AML-193 (cell line): ENCODE results near the gene KRT31.
"Not testable (repeated sequence)": the region's sequence is repeated elsewhere in the genome, so short reads cannot be mapped to it uniquely, and the experiment has no call there.

Source experiments
- DNase-seq, 2 experiments: peaks; one replicate each; lab custom pipeline; 2025; lab: John Stamatoyannopoulos, UW

Gene KRT31

DNA sequence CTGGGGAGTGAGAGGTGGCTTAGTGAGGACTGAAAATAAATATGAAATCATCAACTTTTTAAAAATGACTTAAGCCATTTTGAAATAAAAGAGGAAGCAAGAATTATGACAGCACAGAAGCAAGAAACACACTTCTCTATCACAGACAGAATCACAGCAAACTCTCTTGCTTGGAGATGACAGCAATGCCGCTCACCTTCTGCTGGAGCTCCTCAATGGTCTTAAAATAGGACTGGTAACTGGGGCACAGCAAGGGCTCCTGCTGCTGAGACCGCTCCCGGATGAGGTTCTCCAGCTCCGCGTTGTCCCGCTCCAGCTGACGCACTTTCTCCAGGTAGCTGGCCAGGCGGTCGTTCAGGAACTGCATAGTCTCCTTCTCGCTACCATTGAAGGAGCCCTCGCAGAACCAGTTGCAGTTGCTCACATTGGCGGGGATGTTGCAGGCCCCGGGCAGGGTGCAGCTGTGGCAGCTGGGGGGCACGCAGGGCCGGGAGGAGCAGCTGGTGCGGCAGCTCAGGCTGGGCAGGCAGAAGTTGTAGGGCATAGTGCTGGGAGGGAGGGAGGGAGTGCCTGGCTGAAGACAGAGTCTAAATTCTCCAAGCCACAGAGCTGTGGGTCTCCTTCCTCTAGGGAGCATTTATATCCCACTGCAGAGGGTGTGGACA is at the start of gene KRT31:
KRT31 (minus strand) TSS at position 613 of the 665 bp plus-strand sequence; CDS start at position 544, 69 bp downstream.
- DNase-seq = no peak

DNA sequence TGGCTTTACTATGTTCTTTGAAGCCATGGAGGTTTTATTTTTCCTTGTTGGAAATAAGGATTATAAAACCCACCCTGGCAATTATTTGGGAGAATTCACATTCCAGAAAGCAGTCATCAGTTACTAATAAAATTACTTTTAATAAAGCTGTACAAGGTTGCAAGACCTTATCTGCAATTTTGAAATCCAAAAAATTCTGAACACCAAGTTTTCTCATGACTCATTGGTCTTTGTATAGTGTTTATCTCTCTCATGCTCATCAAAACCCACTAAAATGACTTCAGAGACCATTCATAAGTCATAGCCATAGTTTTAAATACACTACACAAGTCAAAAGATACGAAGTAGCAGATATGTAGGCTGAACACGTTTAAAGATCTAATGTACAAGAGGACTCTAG is 49.4 kb upstream of the KRT31 start:
- DNase-seq = no peak

DNA sequence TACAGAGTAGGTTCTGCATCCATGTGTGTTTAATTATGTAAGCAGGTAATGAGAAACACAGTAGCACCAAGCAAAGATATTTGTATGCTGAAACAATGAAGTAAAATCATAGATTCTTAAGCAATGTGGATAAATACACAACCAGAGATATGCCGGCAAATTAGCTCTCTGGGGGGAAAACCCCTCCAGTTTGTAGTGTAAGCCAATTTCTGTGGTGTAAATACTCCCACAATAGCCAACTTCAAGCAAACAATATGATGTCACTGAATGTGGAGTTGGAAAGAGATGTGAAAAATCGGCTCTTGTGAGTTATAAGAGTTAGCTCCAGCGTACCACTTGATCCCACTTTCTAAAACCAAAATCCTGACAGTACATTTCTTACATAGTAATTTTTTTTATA is 47.2 kb upstream of the KRT31 start:
- DNase-seq = no peak

DNA sequence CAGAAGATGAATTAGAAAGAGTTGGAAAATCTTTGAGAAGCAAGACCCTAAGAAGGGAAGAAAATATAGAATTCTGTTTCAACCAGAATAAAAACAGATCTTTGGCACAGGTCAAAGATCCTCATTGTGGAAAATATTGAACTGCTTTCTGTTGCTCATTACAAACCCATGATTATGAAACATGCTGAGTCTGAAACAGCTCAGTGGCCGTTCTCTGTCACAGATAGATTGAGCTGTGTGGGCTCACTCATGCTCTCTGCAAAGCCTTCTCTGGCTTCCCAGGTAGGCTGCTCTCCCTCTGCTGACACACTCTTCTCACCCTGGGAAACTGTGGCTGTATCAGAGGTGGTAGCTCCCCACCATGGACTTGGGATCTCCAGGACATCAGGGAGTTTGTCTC is 46.8 kb upstream of the KRT31 start:
- peak; percentile 7 to 21 for DNase-seq

DNA sequence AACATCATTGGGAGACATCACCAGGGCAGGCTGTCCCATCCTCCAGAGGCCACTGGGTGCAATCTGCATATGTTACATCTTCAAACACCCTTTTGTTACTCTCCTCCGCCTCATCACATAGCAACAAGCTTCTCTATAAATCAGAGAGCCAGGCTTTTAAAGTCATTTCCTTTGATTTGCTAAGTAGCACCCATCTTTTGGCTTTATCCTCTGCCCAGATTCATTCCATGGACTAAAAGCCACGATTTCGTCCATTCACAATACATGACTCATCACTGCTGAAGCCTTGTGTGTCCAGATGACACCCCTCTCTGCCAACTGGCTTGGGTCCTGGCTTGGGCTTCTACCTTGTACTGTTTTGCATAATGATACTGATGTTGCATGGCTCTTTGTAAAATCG is 45.3 kb upstream of the KRT31 start:
- DNase-seq = no peak

DNA sequence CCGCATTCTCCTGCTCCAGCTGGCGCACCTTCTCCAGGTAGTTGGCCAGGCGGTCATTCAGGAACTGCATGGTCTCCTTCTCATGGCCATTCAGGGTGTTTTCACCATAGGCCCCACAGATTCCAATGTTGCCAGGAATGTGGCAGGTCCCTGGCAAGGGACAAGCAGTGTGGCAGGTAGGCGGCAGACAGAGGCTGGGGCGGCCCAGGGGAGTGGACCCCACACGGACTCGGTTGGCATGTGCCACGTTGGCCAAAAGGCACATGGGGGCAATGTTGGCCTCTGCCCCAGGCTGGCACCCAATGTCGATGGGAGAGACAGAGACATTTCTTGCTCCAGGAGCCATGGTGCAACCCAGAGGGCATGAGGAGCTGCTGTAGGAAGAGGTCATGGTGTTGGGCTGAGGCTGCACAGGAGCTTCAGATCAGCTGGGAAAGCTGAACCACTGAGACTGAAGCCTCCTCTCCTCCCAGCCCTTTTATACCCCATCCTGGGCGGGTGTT is 43.2 kb upstream of the KRT31 start, which contains the start of gene KRT38:
KRT38 (minus strand) TSS at position 453 of the 503 bp plus-strand sequence; CDS start at position 391, 62 bp downstream.
- DNase-seq = no peak

DNA sequence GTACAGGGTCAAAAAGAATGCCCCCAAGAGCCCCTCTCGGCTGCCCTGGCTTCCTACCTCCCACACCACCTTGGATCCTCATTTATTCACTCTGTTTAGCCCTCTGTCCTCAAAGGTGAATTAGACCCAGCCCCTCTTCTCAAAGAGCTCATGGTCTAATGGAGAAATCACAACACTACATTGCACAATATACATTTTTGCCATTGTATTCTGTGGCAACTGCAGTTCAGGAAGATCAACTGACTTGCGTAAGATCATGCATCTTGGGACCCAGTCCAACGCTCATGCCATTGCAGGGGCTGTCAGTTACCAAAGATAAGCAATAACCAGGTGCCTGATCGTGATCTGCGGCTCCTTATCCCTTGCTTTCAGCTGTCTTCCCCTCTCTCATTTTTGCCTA is 42.0 kb upstream of the KRT31 start:
- DNase-seq = peak; percentile 89 to 90

DNA sequence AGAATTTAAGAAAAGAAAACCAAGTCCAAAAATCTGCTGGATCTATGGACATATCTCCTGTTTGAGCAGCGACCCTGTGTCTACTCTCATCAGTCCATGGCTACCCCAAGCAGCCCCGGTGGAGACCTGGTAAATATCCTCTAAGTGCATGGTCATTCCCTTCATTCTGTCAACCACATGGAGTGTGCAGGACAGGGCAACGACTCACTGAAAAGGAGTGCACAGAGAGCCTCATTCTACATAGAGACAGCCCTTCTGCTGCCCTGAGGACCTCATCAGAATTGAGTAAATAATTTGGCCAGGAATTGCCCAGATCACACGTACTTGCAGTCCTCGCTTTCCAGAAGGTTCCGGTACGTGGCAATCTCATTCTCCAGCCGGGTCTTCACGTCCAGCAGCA is 40.4 kb upstream of the KRT31 start:
- no peak for DNase-seq

DNA sequence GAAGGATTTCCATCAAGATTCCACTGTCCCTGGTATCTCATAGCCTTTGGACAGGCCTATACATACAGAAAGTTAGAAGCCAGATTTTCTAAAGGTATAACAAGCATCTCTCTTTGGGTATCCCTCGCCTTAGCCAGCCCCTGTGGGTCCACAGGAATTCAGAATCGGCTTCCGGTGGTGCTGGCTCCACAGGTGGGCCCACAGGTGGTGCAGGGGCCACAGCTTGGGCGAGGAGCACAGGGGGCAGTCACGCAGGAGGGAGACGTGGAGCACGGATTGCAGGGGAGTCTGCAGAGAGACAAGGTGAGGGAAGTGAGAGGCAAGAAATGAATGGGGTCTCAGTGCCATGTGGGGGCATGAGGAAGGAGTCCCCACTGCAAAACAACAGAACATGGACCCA is 39.8 kb upstream of the KRT31 start:
- DNase-seq = no peak

DNA sequence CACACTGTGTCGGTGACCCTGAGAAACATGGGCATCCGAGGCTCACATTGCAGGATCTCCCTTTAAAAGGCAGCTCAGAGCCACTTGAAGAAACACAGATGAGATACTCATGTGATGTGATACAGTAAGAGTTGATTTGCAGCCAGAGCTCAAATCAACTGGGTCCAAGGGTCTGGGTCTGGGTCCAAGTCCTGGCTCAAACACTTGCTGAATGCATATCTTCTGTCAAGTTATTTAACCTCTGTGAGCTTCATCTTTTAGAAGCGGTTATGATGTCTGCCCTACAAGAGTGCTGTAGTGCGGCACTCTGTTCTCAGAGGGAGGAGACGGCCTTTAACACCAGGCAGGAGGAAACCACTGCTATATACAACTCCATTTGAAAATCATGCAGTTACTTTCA is 37.0 kb upstream of the KRT31 start:
- DNase-seq = no peak

DNA sequence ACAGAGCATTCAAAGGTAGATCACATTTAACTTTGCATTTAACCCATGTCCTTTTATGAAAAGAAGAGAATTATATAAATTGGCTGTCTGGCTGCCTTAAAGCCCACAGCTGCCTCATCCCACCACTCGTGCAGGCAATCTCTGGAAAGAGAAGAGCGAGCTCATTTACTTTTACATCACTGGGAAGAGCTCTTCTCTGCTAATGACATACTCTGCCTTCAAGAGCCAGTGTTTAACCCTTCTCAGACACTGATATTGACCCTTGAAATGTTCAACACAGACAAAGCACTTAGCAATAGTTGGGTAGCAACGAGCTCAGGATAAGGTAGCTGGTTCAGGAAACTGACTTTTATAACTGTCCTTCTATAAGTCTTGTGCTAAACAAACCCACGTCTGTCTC is 36.6 kb upstream of the KRT31 start:
- no peak for DNase-seq

DNA sequence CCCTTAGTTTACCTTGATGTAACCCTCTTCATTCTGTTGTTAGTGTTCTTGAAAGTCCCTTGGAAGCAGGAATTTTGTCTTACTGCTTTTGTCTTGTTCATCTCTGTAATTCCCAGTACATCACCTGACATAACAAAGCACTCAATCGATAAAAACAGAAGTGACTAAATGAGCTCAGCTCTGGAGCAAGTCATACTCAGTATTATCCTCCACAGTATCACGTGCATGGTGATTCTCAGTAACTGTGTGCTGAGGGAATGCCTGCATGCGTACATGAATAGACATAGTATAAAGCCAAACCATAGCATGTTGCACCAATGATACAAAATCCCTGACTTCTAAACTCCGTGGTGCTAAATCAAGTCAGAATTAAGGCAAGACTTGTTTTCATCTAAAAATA is 36.2 kb upstream of the KRT31 start:
- no peak for DNase-seq

DNA sequence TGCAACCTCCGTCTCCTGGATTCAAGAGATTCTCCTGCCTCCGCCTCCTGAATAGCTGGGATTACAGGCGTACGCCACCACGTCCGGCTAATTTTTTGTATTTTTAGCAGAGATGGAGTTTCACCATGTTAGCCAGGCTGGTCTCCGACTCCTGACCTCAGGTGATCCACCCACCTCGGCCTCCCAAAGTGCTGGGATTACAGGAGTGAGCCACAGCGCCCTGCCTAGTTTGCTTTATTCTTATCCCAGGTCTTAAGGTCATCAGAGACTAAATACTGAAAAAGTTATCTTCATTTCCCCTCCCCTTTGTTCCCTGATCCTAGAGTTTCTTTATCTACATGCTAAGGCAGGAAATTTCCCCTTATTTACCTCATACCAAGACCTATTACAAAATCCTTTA is 33.0 kb upstream of the KRT31 start:
- not testable (repeated sequence) for DNase-seq

DNA sequence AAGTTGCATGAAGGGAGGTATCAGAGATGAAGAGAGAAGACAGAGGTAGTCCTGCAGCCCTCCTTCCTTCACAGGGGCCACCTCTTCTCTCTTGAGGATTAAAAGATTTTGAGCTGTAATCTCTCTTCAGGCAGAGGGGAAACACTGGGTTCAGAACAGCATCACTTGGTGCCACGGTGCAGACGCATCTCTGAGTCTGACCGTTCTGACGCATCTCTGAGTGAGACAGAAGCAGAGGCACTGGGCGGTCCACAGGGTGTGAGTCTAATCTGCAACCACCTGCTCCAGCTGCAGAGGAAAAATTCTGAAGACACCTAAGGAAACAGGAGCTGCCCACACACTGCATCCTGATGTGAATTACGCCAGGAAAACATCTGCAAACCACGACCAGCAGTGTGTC is 32.3 kb upstream of the KRT31 start:
- DNase-seq = no peak

DNA sequence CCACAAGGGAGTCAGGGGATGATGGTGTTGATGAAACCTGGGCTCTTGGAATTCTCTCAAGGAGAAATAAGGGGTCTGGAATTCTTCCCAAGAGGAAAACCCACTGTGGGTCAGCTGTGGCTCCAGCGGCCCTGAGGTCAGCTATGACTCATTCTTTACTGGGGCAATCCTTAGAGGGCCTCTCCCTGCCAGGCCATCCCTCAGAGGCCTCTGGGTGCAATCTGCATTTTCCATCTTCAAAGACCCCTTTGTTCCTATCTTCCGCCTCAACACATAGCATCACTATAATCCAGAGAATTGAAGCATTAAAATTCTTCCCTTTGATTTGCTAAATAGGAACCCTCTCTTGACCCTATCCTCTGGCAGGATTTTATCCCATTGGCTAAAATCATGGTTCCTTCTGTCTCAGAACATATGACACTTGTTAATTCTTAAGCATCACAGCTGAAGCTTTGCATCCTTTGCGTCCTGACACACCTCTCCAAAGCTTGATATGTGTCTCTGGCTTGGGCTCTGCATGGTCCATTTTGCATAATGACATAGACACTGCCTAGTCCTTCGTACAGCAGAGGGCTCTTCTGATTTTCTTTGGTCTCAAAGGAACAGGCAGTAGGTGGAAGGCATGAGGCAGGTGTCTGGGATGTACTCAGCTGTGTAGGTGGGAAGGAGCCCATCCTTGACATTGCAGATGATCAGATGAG is 31.3 kb upstream of the KRT31 start:
- DNase-seq = no peak

DNA sequence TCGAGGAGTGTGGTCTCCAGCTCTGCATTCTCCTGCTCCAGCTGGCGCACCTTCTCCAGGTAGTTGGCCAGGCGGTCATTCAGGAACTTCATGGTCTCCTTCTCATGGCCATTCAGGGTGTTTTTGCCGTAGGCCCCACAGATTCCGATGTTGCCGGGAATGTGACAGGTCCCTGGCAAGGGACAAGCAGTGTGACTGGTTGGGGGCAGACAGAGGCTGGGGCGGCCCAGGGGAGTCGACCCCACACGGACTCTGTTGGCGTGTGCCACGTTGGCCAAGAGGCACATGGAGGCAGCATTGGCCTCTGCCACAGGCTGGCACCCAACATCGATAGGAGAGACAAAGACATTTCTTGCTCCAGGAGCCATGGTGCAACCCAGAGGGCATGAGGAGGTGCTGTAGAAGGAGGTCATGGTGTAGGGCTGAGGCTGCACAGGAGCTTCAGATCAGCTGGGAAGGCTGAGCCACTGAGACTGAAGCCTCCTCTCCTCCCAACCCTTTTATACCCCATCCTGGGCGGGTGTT is 26.8 kb upstream of the KRT31 start, which contains the start of gene KRT37:
KRT37 (minus strand) TSS at position 475 of the 525 bp plus-strand sequence; CDS start at position 413, 62 bp downstream.
- no peak for DNase-seq

DNA sequence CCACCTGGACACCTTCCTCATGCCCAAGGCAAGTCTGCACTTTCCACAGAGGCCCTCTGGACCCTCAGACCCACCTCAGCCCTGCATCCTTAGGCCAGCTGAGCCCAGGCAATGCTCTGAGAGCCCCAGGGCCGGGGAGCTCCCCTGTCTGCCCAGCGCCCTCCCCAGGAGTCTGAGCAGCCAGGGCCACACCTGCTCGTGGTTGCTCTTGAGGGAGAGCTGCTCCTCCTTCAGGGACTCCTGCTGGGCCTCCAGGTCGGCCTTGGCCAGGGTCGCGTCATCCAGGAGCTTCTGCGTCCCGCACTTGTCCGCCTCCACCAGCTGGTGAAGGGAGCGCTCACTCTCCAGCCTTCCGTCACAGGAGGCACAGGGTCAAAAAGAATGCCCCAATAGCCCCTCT is 25.2 kb upstream of the KRT31 start:
- DNase-seq = not testable (repeated sequence)

DNA sequence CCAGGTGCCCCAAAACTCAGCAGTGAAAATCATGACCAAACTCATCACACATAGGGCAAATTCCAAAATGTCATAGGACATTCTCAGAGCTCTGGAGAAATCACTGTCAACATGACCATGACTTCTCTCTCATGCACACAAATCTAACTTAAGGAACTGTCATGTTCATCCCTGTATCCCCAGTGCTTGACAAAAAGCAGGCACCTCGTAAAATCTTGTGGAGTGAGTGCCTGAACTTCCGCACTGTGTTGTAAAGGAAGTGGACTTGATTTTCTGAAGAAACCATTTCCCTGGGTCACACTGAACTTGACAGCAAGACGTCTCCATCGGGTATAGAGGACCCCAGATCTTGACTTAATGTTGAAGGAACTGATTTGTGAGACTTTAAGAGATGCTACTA is 24.2 kb upstream of the KRT31 start:
- no peak for DNase-seq

DNA sequence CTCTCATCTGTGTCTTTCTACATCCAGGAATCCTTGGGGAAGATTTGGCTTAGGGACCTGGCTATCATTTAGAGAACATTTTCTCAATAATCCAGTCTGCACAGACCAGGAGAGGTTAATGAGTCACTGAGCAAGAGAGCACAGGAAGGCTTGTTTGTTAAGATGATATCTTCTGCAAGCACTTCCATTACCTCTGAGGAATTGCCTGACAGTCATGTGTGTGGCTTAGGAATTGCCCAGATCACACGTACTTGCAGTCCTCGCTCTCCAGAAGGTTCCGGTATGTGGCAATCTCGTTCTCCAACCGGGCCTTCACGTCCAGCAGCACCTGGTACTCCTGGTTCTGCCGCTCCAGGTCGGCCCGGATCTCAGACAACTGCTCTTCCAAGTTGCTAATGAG is 23.7 kb upstream of the KRT31 start:
- no peak for DNase-seq

DNA sequence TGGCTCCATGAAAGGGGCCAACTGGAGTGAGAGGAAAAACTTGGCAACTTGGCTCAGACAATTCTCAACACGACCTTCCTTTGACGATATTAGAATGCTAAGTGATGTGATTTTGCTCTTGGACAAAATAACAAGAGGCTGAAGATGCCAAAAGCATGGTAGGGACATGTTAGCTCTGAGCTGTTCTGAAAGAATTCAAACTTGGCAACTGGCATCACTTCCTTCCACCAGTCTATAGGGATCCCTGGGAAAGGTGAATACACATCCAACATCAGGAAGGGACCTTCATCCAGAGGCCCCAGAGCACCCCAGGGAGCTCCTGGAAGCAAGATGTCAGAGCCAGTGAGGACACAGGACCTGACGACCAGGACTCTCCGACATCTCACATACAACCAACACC is 22.7 kb upstream of the KRT31 start:
- no peak for DNase-seq

DNA sequence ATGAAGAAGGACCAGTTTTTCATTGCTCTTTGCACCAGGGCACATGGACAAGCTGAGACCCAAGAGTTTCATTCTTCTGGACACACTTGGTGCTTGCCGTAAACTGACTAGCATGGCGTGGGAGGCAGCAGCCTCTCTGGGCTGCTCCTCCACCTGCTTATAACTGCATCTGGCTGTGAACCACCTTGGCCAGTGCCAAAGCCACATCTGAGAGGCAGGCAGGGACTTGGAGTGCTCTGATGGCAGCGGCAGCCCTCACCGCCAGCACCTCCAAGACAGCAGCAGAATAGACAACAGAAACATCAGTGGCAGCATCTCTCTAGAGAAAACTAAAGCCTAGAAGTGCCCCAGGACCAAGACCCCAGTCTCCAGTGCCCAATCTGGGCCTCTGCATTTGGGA is 22.3 kb upstream of the KRT31 start:
- no peak for DNase-seq

DNA sequence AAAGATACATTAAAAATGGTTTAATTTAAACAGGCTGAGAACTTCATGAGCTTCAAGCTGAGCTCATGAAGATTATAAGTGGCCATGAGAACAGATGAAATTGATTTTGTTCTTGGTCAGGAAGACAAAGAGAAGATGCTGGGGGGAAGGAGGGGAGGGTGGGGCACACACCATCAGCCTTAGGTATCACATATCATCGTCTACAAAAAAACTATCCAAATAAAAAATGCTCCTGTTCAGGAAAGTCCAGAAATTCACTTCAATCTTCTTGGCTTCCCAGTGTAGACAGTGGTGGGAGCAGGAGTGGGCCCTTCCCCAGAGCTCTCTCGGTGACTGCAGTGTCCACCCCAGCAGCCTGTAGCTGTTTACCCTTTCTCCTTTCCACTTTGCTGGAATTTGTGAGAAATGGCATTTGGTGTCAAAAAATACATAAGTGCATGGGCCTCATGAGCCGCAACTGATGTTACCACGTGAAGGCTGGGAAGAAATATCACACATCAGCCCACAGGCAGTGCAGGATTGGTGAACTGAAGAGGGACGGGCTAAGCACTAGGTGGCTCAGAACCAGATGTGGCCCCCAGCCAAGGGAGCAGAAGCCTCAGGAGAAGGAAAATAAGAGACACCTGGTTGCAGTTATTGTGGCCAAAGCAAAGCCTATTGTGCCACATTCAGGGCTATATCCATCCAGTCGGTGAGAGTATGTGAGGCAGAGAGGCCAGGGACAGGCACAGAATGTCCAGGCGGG is 20.9 kb upstream of the KRT31 start:
- no peak for DNase-seq
